GM21737 (cell line): ENCODE data around the gene CDYL.

Experiments
- ATAC-seq: cut with Tn5 transposase; IDR thresholded peaks from one replicate; pipeline ENCODE4 v1.9.1; 2021; ENCODE audit warnings: mild to moderate bottlenecking, moderate library complexity; ENCODE audit not compliant: unreplicated experiment

CDYL gene

DNA sequence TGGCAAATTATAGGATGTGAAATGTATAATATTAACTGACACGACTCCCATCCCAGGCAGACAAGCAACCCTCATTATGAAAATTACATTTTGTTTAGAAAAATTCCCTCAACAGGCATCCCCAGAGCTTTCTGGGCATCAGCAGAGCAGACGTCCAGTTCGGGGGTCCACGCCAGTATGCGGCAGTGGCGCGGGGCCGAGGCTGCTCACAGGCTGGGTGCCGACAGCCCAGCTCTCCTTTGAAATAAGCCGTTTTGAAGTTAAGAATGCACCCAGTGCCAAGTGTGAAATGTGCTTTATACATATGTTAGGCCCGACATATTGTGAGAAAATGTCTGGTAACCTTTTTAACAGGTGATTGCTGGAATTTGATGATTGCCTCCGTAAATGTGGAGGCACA is 177.2 kb downstream of the CDYL start:
- ATAC-seq = no peak

DNA sequence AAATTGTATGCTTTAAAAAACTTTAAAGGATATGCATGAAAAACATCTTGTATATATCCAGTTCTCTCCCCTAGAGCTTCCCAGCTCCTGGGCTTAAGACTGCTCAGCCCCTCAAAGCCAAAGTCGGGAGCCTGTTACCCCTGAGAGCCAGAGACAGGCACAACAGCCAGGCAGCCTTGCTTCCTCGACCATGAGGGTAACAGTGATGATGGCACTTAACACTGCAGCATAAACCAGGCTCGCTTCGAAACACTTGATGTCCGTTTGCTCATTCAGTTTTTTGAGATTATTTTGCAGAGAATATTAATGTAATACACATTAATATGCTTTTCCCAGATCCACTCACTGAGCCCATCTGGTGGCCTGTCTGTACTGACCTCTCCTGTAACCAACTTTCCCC is 180.4 kb downstream of the CDYL start:
- no peak for ATAC-seq

DNA sequence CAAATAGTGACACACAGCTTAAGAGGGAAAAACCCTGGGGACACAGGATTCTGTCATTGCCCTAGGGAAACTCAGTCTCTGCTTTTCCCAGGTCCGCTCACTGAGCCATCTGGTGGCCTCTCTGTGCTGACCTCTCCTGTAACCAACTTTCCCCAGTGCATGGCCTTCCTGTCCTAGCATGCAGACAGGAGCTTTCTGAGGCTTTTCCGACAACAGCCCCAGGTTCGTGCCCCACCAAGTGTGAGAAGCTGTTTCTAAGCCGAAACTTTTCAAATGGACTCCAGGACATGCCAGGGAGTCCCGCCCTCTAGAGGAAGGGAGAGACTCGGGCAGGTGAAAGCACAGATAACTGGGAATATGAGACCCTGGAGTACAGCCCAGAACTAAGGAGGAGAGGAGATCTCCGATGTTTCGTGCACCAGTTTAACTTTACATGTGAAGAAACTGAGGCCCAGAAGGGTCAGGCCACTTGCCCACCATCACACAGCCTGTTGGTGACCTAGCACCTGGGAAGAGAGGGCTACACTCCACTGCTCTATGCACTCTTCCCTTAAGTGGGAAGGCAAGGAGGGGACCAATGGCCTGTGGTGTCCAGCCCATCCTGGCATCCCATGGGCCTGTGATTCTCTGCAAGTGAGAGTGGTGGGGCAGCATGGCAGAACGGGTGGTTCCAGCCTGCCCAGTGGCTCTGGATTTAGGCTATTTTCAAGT is 181.5 kb downstream of the CDYL start:
- no peak for ATAC-seq

- no peak for ATAC-seq
Measured at GRCh38 chr6:4958624-4959023, 182.4 kb downstream of the CDYL start.

DNA sequence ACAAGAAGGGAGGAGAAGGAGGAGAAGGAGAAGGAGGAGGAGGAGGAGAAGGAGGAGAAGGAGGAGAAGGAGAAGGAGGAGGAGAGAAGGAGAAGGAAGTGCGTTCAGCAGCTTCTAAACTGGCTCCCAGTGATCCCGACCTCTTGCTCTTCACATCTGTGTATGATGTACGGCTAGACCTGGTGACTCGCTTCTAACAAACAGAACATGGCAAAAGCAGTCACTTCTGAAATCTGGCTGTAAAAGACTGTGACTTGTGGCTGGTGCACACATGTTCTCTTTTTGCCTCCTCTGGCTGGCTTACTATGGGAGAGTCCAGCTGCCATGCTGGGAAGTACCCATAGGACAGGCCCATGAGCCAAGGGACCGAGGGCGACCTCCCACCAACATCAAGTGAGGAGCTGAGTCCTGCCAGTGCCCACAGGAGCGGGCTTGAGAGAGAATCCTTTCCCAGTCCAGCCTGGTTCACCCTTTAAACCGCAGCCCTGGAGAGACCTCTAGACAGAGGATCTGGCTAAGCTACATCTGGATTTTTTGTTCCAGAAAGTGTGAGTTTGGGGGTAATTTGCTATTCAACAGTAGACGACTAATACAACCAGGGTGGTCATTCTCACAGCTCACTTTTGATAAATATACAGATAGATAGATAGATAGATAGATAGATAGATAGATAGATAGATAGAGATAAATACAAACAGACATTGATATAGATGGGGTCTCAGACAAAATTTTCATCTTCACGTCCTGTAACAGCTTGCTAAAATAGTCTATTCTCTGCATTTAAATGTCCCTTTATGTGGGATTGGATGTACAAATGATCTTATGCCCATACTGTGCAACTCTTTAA is 185.3 kb downstream of the CDYL start:
- no peak for ATAC-seq

DNA sequence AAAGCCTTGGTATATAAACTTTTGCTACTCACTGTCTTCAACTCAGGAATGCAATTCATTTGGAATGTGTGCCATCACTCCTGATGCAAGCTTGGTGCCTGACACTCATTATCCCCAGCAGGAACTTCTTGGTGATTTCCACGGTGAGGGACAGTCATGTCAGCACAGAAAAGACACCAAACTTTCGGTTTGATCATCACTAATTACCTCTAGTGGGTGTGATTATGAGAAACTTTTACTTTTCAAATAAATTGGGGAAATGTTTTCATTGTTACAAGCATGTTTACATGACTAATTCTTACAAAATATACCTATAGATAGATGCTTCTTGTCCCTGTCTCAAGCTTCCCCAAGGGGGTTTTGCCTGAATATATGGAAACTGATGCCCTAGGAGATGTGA is 186.7 kb downstream of the CDYL start:
- ATAC-seq = no peak

- ATAC-seq = no peak
Measured at GRCh38 chr6:4964675-4965561, 188.7 kb downstream of the CDYL start.

GRCh38 chr6:4965562-4966389 is 189.6 kb downstream of the CDYL start:
- no peak for ATAC-seq

DNA sequence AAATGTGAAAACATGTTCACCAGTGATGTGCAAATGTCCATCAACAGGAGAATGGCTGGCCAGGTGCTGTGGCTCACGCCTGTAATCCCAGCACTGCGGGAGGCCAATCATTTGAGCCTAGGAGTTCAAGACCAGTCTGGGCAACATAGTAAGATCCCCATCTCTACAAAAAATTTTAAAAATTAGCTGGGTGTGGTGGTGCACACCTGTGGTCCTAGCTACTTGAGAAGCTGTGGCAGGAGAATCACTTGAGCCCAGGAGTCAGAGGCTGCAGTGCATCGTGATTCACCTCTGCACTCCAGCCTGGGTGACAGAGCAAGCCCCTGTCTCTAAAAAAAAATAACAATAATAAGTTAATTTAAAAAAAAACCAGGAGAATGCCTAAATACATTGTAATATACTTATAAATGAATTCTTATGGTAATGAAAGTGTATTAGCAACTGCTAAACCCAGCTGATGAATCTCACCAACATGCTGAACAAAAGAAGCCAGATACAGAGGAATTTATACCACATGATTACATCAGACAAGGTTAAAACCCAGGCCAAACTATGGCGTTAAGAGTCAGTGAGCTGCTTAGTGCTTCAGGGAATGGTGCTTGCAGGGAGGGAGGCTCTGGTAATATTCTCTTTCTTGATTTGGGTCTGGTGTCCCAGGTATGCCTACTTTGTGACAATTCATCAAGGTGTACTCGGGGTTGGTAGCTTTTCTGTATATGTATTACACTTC is 191.3 kb downstream of the CDYL start:
- ATAC-seq = no peak

GRCh38 chr6:4969609-4970285 is 193.5 kb downstream of the CDYL start:
- ATAC-seq = no peak

DNA sequence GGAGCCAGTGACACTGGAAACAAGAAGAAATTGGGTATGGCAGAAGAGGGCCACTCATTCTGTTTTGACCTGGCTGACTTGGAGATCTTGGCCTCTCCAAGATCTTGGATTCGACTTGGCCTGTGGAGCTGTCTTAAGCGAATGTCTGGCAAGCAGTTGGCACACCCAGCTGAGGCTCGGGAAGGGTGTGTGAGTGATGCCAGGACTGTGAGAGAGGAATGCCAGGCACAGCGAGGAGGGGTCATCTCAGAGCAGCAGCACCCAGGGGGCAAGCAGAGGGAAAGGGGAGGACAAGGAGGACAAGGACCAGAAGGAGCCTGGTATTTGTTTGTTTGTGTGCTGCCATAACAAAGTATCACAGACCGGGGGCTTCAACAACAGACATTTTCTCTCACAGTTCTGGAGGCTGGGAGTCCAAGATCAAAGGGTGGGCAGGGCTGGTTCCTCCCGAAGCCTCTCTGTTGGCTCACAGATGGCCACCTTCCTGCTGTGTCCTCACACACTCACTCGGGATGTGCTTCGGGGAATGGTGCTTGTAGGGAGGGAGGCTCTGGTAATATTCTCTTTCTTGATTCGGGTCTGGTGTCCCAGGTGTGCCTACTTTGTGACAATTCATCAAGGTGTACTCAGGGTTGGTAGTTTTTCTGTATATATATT is 194.7 kb downstream of the CDYL start:
- ATAC-seq = no peak

DNA sequence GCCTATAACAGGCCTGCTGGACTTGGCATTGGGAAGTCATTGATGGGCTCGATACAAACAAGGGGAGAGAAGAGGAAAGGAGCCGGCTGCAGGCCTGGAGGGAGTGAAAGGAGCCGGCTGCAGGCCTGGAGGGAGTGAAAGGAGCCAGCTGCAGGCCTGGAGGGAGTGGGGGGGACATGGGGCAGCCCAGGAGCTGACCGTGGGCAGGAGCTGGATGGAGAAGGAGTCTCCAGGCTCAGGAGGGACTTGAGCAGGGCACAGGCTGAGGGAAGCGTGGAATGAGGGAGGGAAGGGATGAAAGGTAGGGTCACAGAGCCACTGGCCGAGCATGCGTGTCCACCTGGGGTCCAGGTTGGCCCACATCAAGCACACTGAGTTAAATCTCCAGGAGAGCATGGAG is 195.6 kb downstream of the CDYL start:
- no peak for ATAC-seq

DNA sequence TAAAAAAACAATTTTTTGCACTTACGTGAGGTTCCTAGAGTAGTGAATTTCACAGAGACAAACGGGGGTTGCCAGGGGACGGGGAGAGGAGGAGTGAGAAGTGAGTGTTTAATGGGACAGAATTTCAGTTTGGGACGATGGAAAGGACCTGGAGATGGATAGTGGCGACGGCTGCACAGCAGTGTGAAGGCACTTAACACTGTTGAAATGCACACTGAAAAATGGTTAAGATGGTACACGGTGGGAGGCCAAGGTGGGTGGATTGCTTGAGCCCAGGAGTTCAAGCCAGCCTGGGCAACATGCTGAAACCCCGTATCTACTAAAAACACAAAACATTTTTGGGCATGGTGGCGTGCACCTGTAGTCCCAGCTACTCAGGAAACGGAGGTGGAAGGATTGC is 196.2 kb downstream of the CDYL start:
- ATAC-seq = no peak

GRCh38 chr6:4973415-4973814 is 197.2 kb downstream of the CDYL start:
- no peak for ATAC-seq

DNA sequence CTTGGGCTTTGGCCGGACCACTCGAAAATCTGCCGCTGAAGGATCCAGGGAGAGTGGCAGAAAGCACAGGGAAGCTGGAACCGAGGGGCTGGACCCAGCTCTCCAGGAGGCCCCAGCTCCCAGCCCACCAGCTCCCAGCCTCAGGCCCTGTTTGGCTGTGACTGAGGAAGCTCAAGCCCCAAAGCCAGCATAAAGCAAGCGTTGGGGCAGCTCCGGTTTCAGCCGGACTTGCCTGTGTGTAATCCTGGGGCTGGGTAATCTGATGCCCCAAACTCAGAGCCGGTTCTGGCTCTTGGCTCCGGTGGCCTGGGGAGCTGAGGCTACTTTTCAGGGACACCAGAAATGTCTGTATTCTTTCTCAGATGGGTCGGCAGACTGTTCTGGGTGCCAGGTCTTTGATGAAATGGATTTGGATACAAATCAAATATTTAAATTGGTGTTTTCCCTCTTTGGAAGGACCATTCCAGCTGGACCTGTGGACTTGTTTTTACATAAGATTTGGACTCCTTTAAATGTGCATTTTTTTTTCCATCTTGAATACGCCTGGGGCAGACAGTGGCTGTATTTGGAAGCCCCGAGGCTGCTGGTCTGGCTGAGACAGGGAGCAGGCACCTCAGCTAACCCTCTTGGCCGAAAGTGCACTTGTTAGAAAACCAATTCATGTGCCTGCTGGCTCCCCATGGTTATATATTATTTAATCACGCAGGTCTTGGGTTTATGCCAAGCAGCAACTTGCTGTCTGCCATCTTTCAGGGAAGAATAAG is 198.0 kb downstream of the CDYL start:
- ATAC-seq = no peak

- ATAC-seq = no peak
Measured at GRCh38 chr6:4974962-4975361, 198.8 kb downstream of the CDYL start.

- ATAC-seq = no peak
Measured at GRCh38 chr6:4975506-4975905, 199.3 kb downstream of the CDYL start.

DNA sequence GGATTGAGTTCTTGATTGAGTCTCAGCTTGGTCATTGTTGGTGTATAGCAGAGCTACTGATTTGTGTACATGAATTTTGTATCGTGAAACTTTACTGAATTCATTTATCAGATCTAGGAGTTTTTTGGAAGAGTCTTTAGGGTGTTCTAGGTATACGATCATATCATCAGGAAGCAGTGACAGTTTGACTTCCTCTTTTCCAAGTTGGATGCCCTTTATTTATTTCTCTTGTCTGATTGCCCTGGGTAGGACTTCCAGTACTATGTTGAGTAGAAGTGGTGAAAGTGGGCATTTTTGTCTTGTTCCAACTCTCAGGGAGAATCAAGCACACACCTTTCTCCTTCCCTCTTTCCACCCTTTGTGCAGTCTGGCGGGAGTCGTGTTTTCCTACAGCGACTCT is 201.3 kb downstream of the CDYL start:
- ATAC-seq = no peak
